GM23338 (cell line): ENCODE measurements around the gene VPS45. TPM values are rescaled to one million over a fixed set of nuclear protein-coding genes. Genes with fewer than 3 reads are reported as not detected.

Experiments used
- ATAC-seq: fragments of 200-7000 bp; cut with Tn5 transposase; 3 replicates; pipeline ENCODE4 v1.9.1; 2020
- DNase-seq: peaks from one replicate; pipeline ENCODE4 v3.0.0-alpha.2; 2015; ENCODE audit warnings: low spot score
- H2AFZ ChIP-seq: fragments of 200-600 bp; sonication (generic); 2 replicates; pipeline ENCODE4 v1.8.0; 2016; ENCODE audit warnings: antibody characterized with exemption, mild to moderate bottlenecking, moderate library complexity
- H3F3A ChIP-seq: fragments of 200-600 bp; sonication (generic); replicated peaks from 2 replicates; pipeline ENCODE4 v1.8.0; 2017; ENCODE audit warnings: antibody characterized with exemption, mixed run types, low read depth
- H3K27ac ChIP-seq: fragments of 200-600 bp; sonication (generic); 2 replicates; pipeline ENCODE4 v1.6.1; 2016; ENCODE audit warnings: low read depth
- H3K27me3 ChIP-seq: fragments of 200-600 bp; sonication (generic); 2 replicates; pipeline ENCODE4 v1.8.0; 2016; ENCODE audit warnings: mild to moderate bottlenecking, mixed run types, moderate library complexity; ENCODE audit not compliant: insufficient read depth
- H3K36me3 ChIP-seq: fragments of 200-600 bp; sonication (generic); 2 replicates; pipeline ENCODE4 v1.8.0; 2016; ENCODE audit warnings: mild to moderate bottlenecking; ENCODE audit not compliant: insufficient read depth
- H3K4me1 ChIP-seq: fragments of 200-600 bp; sonication (generic); 2 replicates; pipeline ENCODE4 v1.8.0; 2016; ENCODE audit warnings: mild to moderate bottlenecking, moderate library complexity; ENCODE audit not compliant: insufficient read depth
- H3K4me2 ChIP-seq: fragments of 200-600 bp; sonication (generic); 2 replicates; pipeline ENCODE4 v1.7.1; 2017; ENCODE audit warnings: mixed run types
- H3K4me3 ChIP-seq: fragments of 200-600 bp; sonication (generic); 2 replicates; pipeline ENCODE4 v1.6.1; 2016; ENCODE audit warnings: mixed run types
- H3K79me2 ChIP-seq: fragments of 200-600 bp; sonication (generic); replicated peaks from 2 replicates; pipeline ENCODE4 v1.8.0; 2017; ENCODE audit warnings: mild to moderate bottlenecking; ENCODE audit not compliant: insufficient read depth
- H3K9me2 ChIP-seq: fragments of 200-600 bp; sonication (generic); 2 replicates; pipeline ENCODE4 v1.8.0; 2017; ENCODE audit not compliant: insufficient read depth
- H4K20me1 ChIP-seq: fragments of 200-600 bp; sonication (generic); replicated peaks from 2 replicates; pipeline ENCODE4 v1.8.0; 2017; ENCODE audit warnings: mild to moderate bottlenecking; ENCODE audit not compliant: insufficient read depth
- H3K27ac Mint-ChIP-seq: 2 replicates; pipeline ENCODE4 v1.8.0; 2020; ENCODE audit warnings: inconsistent platforms, mild to moderate bottlenecking, moderate library complexity, mixed read lengths
- H3K27me3 Mint-ChIP-seq: 3 replicates; pipeline ENCODE4 v1.8.0; 2022; ENCODE audit warnings: low read depth, mild to moderate bottlenecking, moderate library complexity, mixed read lengths, inconsistent platforms; ENCODE audit not compliant: insufficient read depth, poor library complexity
- H3K36me3 Mint-ChIP-seq: 3 replicates; pipeline ENCODE4 v1.8.0; 2021; ENCODE audit warnings: low read depth, mild to moderate bottlenecking, inconsistent platforms, moderate library complexity, mixed read lengths
- H3K4me1 Mint-ChIP-seq: 3 replicates; pipeline ENCODE4 v1.8.0; 2020; ENCODE audit warnings: mild to moderate bottlenecking, inconsistent platforms, mixed read lengths
- H3K4me3 Mint-ChIP-seq: 3 replicates; pipeline ENCODE4 v1.8.0; 2021; ENCODE audit warnings: moderate library complexity, mild to moderate bottlenecking, inconsistent platforms, mixed read lengths
- H3K9me3 Mint-ChIP-seq: 3 replicates; pipeline ENCODE4 v1.8.0; 2020; ENCODE audit warnings: moderate library complexity, mild to moderate bottlenecking, inconsistent platforms, mixed read lengths
- CREB1 ChIP-seq: fragments of 250-450 bp; sonication (Bioruptor Pico); IDR thresholded peaks from 2 replicates; pipeline ENCODE4 v1.5.0; 2020; ENCODE audit warnings: low read depth, mild to moderate bottlenecking, moderate library complexity
- CTCF ChIP-seq, 2 experiments: fragments of 200-600 bp in 1 of 2; sonication (generic) in 1 of 2; conservative IDR thresholded peaks; 2 replicates each; pipeline versions ENCODE4 v1.5.1 to v1.6.1; 2016 to 2017; ENCODE audit warnings: antibody characterized with exemption in 2 of 2, low read depth in 2 of 2, mild to moderate bottlenecking in 2 of 2, moderate library complexity in 1 of 2
- ETS1 ChIP-seq: IDR thresholded peaks from 2 replicates; pipeline ENCODE4 v1.6.1; 2016; ENCODE audit warnings: antibody characterized with exemption
- EZH2 ChIP-seq: fragments of 200-600 bp; sonication (generic); IDR thresholded peaks from one replicate; pipeline ENCODE4 v1.8.0; 2017; ENCODE audit warnings: antibody characterized with exemption, mild to moderate bottlenecking, low read depth; ENCODE audit not compliant: unreplicated experiment
- EZH2phosphoT487 ChIP-seq: fragments of 200-600 bp; sonication (generic); IDR thresholded peaks from one replicate; pipeline ENCODE4 v1.8.1; 2018; ENCODE audit warnings: antibody characterized with exemption; ENCODE audit not compliant: unreplicated experiment
- JUNB ChIP-seq: IDR thresholded peaks from one replicate; pipeline ENCODE4 v1.6.1; 2016; ENCODE audit warnings: antibody characterized with exemption; ENCODE audit not compliant: unreplicated experiment
- NANOG ChIP-seq: IDR thresholded peaks from 2 replicates; pipeline ENCODE4 v1.6.1; 2016; ENCODE audit warnings: antibody characterized with exemption, borderline replicate concordance
- POLR2AphosphoS5 ChIP-seq: IDR thresholded peaks from 2 replicates; pipeline ENCODE4 v1.6.1; 2016; ENCODE audit warnings: antibody characterized with exemption, low read depth
- REST ChIP-seq: IDR thresholded peaks from one replicate; pipeline ENCODE4 v1.6.1; 2018; ENCODE audit warnings: antibody characterized with exemption; ENCODE audit not compliant: unreplicated experiment
- STAT1 ChIP-seq: IDR thresholded peaks from one replicate; pipeline ENCODE4 v1.6.1; 2016; ENCODE audit warnings: antibody characterized with exemption; ENCODE audit not compliant: unreplicated experiment
- ZNF114 ChIP-seq: fragments of 250-450 bp; sonication (Bioruptor Pico); IDR thresholded peaks from 2 replicates; pipeline ENCODE4 v1.5.0; 2020; ENCODE audit warnings: mild to moderate bottlenecking, moderate library complexity
- ZNF331 ChIP-seq: fragments of 250-450 bp; sonication (Bioruptor Pico); IDR thresholded peaks from 2 replicates; pipeline ENCODE4 v1.5.0; 2020; ENCODE audit warnings: low read depth, mild to moderate bottlenecking, moderate library complexity
- ZNF462 ChIP-seq: fragments of 250-450 bp; sonication (Bioruptor Pico); IDR thresholded peaks from 2 replicates; pipeline ENCODE4 v1.5.0; 2020; ENCODE audit warnings: mild to moderate bottlenecking, moderate library complexity
- polyA plus RNA-seq: library from polyadenylated mRNA; unstranded; fragments of >200 nt; fragmentation: Nextera tagmentation; extraction: Ambion mirVana; gene quantifications from 2 replicates; pipeline ENCODE4 v1.2.1, GENCODE V29; 2016
- total RNA-seq: library from RNA; depleted of rRNA; stranded (reverse); fragments of >200 nt; shearing (Covaris generic); gene quantifications from 2 replicates; pipeline ENCODE4 v1.2.3, GENCODE V29; 2014

Gene VPS45
- total and polyA plus RNA-seq, 2 experiments from 2014 or later, result 23.5 to 37.5 TPM

GRCh38 chr1:150082494-150082893 lies 14.9 kb downstream of the VPS45 start:
- Mint-ChIP-seq H3K4me3 (no peak overlapping the region), H3K4me1 (no peaks in the 10 kb centered on the region), H3K9me3 (no peaks in the 10 kb centered on the region), H3K27me3 (no peaks in the 10 kb centered on the region), H3K27ac (no peak overlapping the region), H3K36me3 (peaks cover 22% of the 10 kb centered on the region)
- H3K27me3 ChIP-seq, result no peaks in the 10 kb centered on the region
- no peak overlapping the region for H3K4me3 ChIP-seq
- H3K27ac ChIP-seq, result no peak overlapping the region
- H3K9me2 ChIP-seq, result no peaks in the 10 kb centered on the region
- H4K20me1 ChIP-seq, result no peaks in the 10 kb centered on the region
- H3K4me2 ChIP-seq, result no peak overlapping the region
- no peaks in the 10 kb centered on the region for H3F3A ChIP-seq
- no peaks in the 10 kb centered on the region for H3K4me1 ChIP-seq
- no peaks in the 10 kb centered on the region for H3K79me2 ChIP-seq
- no peak for ATAC-seq
- no peak for TF ChIP-seq POLR2AphosphoS5
- TF ChIP-seq NANOG, result no peak
- no peak for TF ChIP-seq EZH2
- no peak for TF ChIP-seq JUNB
- no peak for TF ChIP-seq ETS1
- no peak for TF ChIP-seq STAT1
- TF ChIP-seq ZNF114, result no peak
- TF ChIP-seq ZNF331 (CRISPR knock-in tag), result no peak
- TF ChIP-seq ZNF462 (CRISPR knock-in tag), result no peak
- no peak for TF ChIP-seq EZH2phosphoT487
- TF ChIP-seq REST, result no peak
- TF ChIP-seq CTCF (conservative IDR thresholded peaks at IDR 0.05; ENCODE audit: low read depth in 2 of 2), result no peak
- no peak for TF ChIP-seq CREB1 (CRISPR knock-in tag)
- no peak for DNase-seq
- peaks cover 10% of the 10 kb centered on the region; the same call in 1 of the 2 replicates for H3K36me3 ChIP-seq
- no peak overlapping the region for H2AFZ ChIP-seq
